ENCODE data around the gene GTF2IRD1. TPM values are rescaled to one million over a fixed set of nuclear protein-coding genes. Genes with fewer than 3 reads are reported as not detected.

Gene GTF2IRD1
- total RNA-seq, 1 experiment from 2014 or later, result 34.3 TPM

- Mint-ChIP-seq H3K27me3 (ENCODE audit: low read depth) (peaks cover 3% of the 10 kb centered on the region), H3K9me3 (peaks cover 2% of the 10 kb centered on the region in 2 experiments; a peak in 1 of 5 replicates), H3K27ac (peak overlapping the region in 2 of 3 experiments; percentile 9 to 65; a peak in 1 of 7 replicates), H3K4me3 (no peak overlapping the region; a peak in 1 of 5 replicates), H3K4me1 (0 out of 4 replicates have a peak, but pooled peaks cover 2% of the 10 kb centered on the region in 2 experiments), H3K36me3 (ENCODE audit: insufficient read depth in 1 of 3, low read depth in 3 of 3) (peaks cover 0 to under 1% (median 0%) of the 10 kb centered on the region in 3 experiments; a peak in 1 of 7 replicates)
- Histone ChIP-seq H3K14ac (ENCODE audit: insufficient read depth, low read length) (no peak overlapping the region), H2AFZ (ENCODE audit: low read length) (no peak overlapping the region), H3K27ac (ENCODE audit: insufficient read length, low read depth, low read length) (no peak overlapping the region), H3K23me2 (ENCODE audit: insufficient read length, low read depth, low read length, poor library complexity, severe bottlenecking) (no peaks in the 10 kb centered on the region), H2BK12ac (ENCODE audit: insufficient read length, low read depth, low read length) (no peak overlapping the region), H2BK15ac (ENCODE audit: low read depth, low read length) (no peak overlapping the region), H4K5ac (ENCODE audit: insufficient read length, low read depth, low read length) (no peak overlapping the region), H3K4me1 (ENCODE audit: insufficient read depth, low read length) (no peaks in the 10 kb centered on the region), H3K9me3 (ENCODE audit: control insufficient read depth, low read depth, low read length) (no peaks in the 10 kb centered on the region), H3K27me3 (ENCODE audit: insufficient read depth, low read length) (no peaks in the 10 kb centered on the region), H3K23ac (ENCODE audit: insufficient read length, low read depth, low read length) (no peak overlapping the region), H4K8ac (replicated peaks; ENCODE audit: insufficient read length, low read depth, low read length) (no peak overlapping the region), H2BK5ac (ENCODE audit: insufficient read length, low read length) (no peak overlapping the region), H3K79me1 (ENCODE audit: insufficient read depth, low read depth, low read length, poor library complexity, severe bottlenecking) (no peaks in the 10 kb centered on the region), H2AK5ac (ENCODE audit: insufficient read length, low read length) (no peak overlapping the region), H3K4ac (ENCODE audit: low read depth, low read length) (no peak overlapping the region), H3K9ac (ENCODE audit: extremely low read depth, insufficient read length, low read length) (no peak overlapping the region), H4K20me1 (ENCODE audit: control insufficient read depth, insufficient read depth, insufficient read length) (no peaks in the 10 kb centered on the region), H3T11ph (ENCODE audit: low read length) (no peak overlapping the region), H3K18ac (ENCODE audit: insufficient read length, low read depth, low read length) (no peak overlapping the region), H2BK120ac (ENCODE audit: low read depth, low read length, poor library complexity, severe bottlenecking) (no peak overlapping the region), H3K56ac (ENCODE audit: insufficient read length, low read depth, low read length) (no peak overlapping the region), H4K91ac (ENCODE audit: insufficient read length, low read depth, low read length) (no peak overlapping the region), H3K4me2 (ENCODE audit: insufficient read depth, insufficient read length, low read length) (no peak overlapping the region), H3K79me2 (ENCODE audit: insufficient read depth, low read length) (no peaks in the 10 kb centered on the region), H2BK20ac (ENCODE audit: low read depth, low read length, poor library complexity, severe bottlenecking) (no peak overlapping the region)
- no peak for DNase-seq
- no CpG with 5 or more reads among the region's 21 CpGs for WGBS (ENCODE audit: extremely low coverage, insufficient read length, low lambda C conversion rate)
- TF ChIP-seq CTCF (conservative IDR thresholded peaks at IDR 0.05), result no peak
These were observed 10.0 kb upstream of the GTF2IRD1 start for GRCh38 chr7:74443543-74444247.

Data from H9 (cell line).